ENCODE measurements around the gene STX4. TPM values are rescaled to one million over a fixed set of nuclear protein-coding genes. Genes with fewer than 3 reads are reported as not detected.

The STX4 gene
- total RNA-seq = 16.5 TPM

GRCh38 chr16:31032736-31033708 is at the start of gene STX4:
STX4 (plus strand) TSS chr16:31033558; CDS start chr16:31033806, 248 bp downstream.
- Histone ChIP-seq H3K4me1 (ENCODE audit: insufficient read depth, low read length) (peaks cover 42% of the 10 kb centered on the region), H3K4me3 (ENCODE audit: low read length) (peak within 1 kb of the TSS; percentile 95), H3K27me3 (ENCODE audit: insufficient read depth, low read length) (no peaks in the 10 kb centered on the region), H3K9me3 (ENCODE audit: low read depth, low read length) (no peaks in the 10 kb centered on the region)

GRCh38 chr16:30983898-30984610 is 49.3 kb upstream of the STX4 start:
- Histone ChIP-seq H3K9me3 (ENCODE audit: low read depth, low read length) (no peaks in the 10 kb centered on the region), H3K4me1 (ENCODE audit: insufficient read depth, low read length) (peaks cover 9% of the 10 kb centered on the region), H3K27me3 (ENCODE audit: insufficient read depth, low read length) (no peaks in the 10 kb centered on the region), H3K4me3 (ENCODE audit: low read length) (no peak overlapping the region)

DNA sequence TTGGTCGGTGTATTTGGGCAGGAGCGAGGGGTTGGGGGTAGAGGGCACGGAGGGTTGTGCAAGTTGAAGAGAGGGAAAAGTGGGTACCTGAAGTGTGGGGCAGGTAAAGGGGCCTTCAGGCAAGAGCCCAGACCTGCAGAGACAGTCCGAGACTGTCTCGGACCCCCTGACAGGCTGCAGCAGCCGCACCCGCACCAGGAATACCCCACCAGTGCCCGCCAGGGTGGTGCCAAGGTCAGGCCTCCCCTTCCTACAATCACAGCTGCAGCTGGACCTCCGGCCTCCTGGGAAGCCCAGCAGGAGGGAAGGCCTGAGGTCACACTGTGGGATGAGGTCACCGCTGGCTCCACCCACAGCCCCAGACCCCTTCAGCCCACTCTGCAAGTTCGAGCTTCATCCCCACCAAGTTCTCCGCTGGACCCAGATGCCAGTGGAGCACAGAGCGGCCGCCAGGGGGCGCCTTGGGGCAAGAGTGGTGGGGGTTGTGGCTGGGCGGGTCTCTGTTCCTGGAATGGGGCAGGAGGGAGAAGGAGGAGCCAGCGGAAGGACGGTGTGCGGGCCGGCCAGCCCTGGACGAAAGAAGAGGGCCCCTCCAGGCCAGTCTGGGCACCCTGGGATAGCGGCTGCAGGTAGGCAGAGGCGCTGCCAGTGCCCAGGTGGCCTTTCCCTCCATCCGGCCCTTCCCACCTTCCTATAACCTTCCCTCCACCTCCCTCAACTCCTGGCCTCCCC is 48.5 kb upstream of the STX4 start, which contains the start of gene HSD3B7:
Gene HSD3B7, plus strand, starts transcription at position 539 of the 732 bp plus-strand sequence. CDS start 452 bp downstream, outside the sequence.
- peaks cover 9% of the 10 kb centered on the region for H3K4me1 ChIP-seq (ENCODE audit: insufficient read depth, low read length)
- no peak within 1 kb of the TSS for H3K4me3 ChIP-seq (ENCODE audit: low read length)
- H3K9me3 ChIP-seq (ENCODE audit: low read depth, low read length) = no peaks in the 10 kb centered on the region
- no peaks in the 10 kb centered on the region for H3K27me3 ChIP-seq (ENCODE audit: insufficient read depth, low read length)

GRCh38 chr16:30985401-30986128 is 47.8 kb upstream of the STX4 start:
- Histone ChIP-seq H3K27me3 (ENCODE audit: insufficient read depth, low read length) (no peaks in the 10 kb centered on the region), H3K4me3 (ENCODE audit: low read length) (no peak overlapping the region), H3K9me3 (ENCODE audit: low read depth, low read length) (no peaks in the 10 kb centered on the region), H3K4me1 (ENCODE audit: insufficient read depth, low read length) (peaks cover 9% of the 10 kb centered on the region)

DNA sequence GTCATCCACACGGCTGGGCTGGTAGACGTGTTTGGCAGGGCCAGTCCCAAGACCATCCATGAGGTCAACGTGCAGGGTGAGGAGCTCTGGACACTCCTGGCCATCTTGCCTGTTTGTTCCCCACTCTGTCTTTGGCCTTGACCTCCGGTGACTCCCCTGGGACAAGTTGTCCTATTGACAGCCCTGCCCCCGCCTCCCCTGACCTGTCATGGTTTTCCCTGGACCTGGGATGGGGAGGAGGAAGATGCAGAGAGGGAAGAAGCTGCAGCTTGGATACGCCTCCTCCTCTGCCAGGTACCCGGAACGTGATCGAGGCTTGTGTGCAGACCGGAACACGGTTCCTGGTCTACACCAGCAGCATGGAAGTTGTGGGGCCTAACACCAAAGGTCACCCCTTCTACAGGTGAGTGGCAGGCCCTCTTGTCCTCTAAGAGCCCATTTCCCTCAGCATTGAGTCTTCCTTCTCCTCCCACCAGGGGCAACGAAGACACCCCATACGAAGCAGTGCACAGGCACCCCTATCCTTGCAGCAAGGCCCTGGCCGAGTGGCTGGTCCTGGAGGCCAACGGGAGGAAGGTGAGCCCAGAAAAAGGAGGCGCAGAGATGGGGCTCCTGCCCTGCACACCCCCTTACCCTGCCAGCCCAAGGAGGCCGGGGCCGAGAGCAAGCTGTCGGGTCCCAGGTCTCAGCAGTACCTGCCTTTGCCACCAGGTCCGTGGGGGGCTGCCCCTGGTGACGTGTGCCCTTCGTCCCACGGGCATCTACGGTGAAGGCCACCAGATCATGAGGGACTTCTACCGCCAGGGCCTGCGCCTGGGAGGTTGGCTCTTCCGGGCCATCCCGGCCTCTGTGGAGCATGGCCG is 47.0 kb upstream of the STX4 start:
- H3K9me3 ChIP-seq (ENCODE audit: low read depth, low read length) = no peaks in the 10 kb centered on the region
- H3K4me3 ChIP-seq (ENCODE audit: low read length) = no peak overlapping the region
- no peaks in the 10 kb centered on the region for H3K27me3 ChIP-seq (ENCODE audit: insufficient read depth, low read length)
- peaks cover 9% of the 10 kb centered on the region for H3K4me1 ChIP-seq (ENCODE audit: insufficient read depth, low read length)

- no peaks in the 10 kb centered on the region for H3K27me3 ChIP-seq (ENCODE audit: insufficient read depth, low read length)
- H3K4me1 ChIP-seq (ENCODE audit: insufficient read depth, low read length) = peaks cover 9% of the 10 kb centered on the region
- H3K4me3 ChIP-seq (ENCODE audit: low read length) = no peak overlapping the region
- no peaks in the 10 kb centered on the region for H3K9me3 ChIP-seq (ENCODE audit: low read depth, low read length)
Observed at GRCh38 chr16:30987581-30988190, 45.7 kb upstream of the STX4 start.

DNA sequence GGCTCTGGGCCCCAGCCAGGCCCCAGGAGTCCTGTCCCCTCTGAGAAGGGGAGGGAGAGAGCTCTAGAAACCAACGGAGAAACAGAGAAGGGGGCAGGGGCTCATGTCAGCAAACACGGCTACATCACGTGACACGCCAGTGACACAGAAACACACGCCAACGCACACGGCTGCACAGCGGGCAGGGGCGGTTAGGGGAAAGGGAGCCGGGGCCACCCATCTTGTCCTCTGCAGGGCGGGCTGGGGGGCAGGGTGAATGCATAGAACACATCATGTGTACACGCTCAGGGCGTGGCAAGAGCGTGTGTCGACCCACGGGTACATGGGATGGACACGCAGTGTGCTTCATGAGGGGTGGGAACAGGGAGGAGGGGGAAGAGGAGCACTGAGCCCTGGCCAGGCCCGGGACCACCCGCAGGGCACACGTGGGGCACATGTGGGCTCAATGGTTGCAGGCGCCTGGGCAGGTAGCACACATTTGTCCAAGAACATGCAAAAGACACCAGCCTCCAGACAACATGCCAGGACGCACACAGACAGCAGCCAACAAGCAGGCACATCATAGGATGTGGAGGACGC is 43.8 kb upstream of the STX4 start:
- H3K27me3 ChIP-seq (ENCODE audit: insufficient read depth, low read length) = no peaks in the 10 kb centered on the region
- peaks cover 20% of the 10 kb centered on the region for H3K4me1 ChIP-seq (ENCODE audit: insufficient read depth, low read length)
- no peak overlapping the region for H3K4me3 ChIP-seq (ENCODE audit: low read length)
- H3K9me3 ChIP-seq (ENCODE audit: low read depth, low read length) = no peaks in the 10 kb centered on the region

GRCh38 chr16:30990105-30990504 is 43.3 kb upstream of the STX4 start:
- no peaks in the 10 kb centered on the region for H3K27me3 ChIP-seq (ENCODE audit: insufficient read depth, low read length)
- peaks cover 15% of the 10 kb centered on the region for H3K4me1 ChIP-seq (ENCODE audit: insufficient read depth, low read length)
- H3K4me3 ChIP-seq (ENCODE audit: low read length) = no peak overlapping the region
- H3K9me3 ChIP-seq (ENCODE audit: low read depth, low read length) = no peaks in the 10 kb centered on the region

DNA sequence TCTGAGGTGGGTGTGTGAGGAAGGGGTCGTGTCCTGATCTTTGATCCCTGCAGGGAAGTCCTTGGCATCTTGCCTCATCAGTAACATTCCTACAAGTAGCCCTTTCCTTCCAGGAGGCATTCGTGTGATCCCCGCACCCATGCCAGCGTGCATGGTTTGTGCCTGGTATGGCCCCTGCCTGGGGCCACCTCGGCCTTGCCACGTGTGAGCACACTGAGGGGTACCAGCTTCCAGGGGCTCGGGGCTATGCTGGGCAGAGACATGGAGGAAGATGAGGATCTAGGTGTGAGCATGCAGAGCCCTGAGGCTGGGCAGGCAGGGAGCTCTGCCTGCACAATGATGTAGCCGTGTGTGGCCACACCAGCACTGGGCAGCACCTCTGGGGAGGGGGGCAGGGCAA is 42.3 kb upstream of the STX4 start:
- Histone ChIP-seq H3K9me3 (ENCODE audit: low read depth, low read length) (no peaks in the 10 kb centered on the region), H3K4me1 (ENCODE audit: insufficient read depth, low read length) (peaks cover 11% of the 10 kb centered on the region), H3K27me3 (ENCODE audit: insufficient read depth, low read length) (no peaks in the 10 kb centered on the region), H3K4me3 (ENCODE audit: low read length) (no peak overlapping the region)

GRCh38 chr16:30992276-30992780 is 41.0 kb upstream of the STX4 start:
- no peaks in the 10 kb centered on the region for H3K9me3 ChIP-seq (ENCODE audit: low read depth, low read length)
- no peaks in the 10 kb centered on the region for H3K27me3 ChIP-seq (ENCODE audit: insufficient read depth, low read length)

GRCh38 chr16:30992931-30993816 is 40.2 kb upstream of the STX4 start:
- H3K4me1 ChIP-seq (ENCODE audit: insufficient read depth, low read length) = peaks cover 24% of the 10 kb centered on the region
- no peaks in the 10 kb centered on the region for H3K9me3 ChIP-seq (ENCODE audit: low read depth, low read length)
- H3K27me3 ChIP-seq (ENCODE audit: insufficient read depth, low read length) = no peaks in the 10 kb centered on the region
- H3K4me3 ChIP-seq (ENCODE audit: low read length) = no peak overlapping the region

More at GRCh38 chr16:30992276-30992780, 41.0 kb upstream of the STX4 start:
- peaks cover 22% of the 10 kb centered on the region for H3K4me1 ChIP-seq (ENCODE audit: insufficient read depth, low read length)
- H3K4me3 ChIP-seq (ENCODE audit: low read length) = no peak overlapping the region

DNA sequence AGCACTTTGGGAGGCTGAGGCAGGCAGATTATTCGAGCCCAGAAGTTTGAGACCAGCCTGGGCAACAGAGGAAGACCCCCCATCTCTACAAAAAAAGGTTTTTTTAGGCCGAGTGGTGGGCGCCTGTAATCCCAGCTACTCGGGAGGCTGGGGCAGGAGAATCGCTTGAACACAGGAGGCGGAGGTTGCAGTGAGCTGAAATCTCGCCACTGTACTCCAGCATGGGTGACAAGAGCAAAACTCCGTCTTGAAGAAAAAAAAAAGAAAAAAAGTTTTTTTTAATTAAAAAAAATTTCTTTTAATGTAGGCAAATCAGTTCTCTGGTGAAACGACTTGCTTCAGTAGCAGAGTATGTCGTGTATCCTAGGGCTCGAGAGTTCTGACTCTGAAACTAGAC is 37.4 kb upstream of the STX4 start:
- Histone ChIP-seq H3K27me3 (ENCODE audit: insufficient read depth, low read length) (no peaks in the 10 kb centered on the region), H3K4me1 (ENCODE audit: insufficient read depth, low read length) (peaks cover 24% of the 10 kb centered on the region), H3K9me3 (ENCODE audit: low read depth, low read length) (no peaks in the 10 kb centered on the region), H3K4me3 (ENCODE audit: low read length) (no peak overlapping the region)
